Spleen (tissue), 7 donors: Measurements from ENCODE around the gene AQP1.

Experiments
- POLR2A ChIP-seq, 3 donors: fragments of 450-650 bp; IDR thresholded peaks; one replicate each; pipeline ENCODE4 v1.5.1; 2017; ENCODE audit warnings: antibody characterized with exemption in 3 of 3, mild to moderate bottlenecking in 1 of 3
- POLR2AphosphoS5 ChIP-seq, 3 donors: sonication (generic); formaldehyde crosslinking; IDR thresholded peaks; one replicate each; pipeline ENCODE4 v1.5.1; 2017; ENCODE audit warnings: antibody characterized with exemption in 3 of 3
- TF ChIP-seq, protein P1 (sequence below), 11 experiments: fragments of 200-600 bp in 7 of 11; fragments of 450-650 bp in 4 of 11; sonication (generic) in 4 of 11; IDR thresholded peaks in 8 of 11; conservative IDR thresholded peaks in 3 of 11; 1 replicate in 7 of 11; 2 replicates in 4 of 11; pipeline versions ENCODE4 v1.4.0 to v1.8.0; 2016 to 2021; ENCODE audit warnings: antibody characterized with exemption in 11 of 11, inconsistent platforms in 4 of 11, mild to moderate bottlenecking in 1 of 11
- donor health status: DM: no; HTN: no; CAD: no; lungs with moderate emphysema.
- donor health status: DM: no; HTN: no; CAD: no.
- donor health status: DM: no; HTN: no; CAD: no.

DNA sequence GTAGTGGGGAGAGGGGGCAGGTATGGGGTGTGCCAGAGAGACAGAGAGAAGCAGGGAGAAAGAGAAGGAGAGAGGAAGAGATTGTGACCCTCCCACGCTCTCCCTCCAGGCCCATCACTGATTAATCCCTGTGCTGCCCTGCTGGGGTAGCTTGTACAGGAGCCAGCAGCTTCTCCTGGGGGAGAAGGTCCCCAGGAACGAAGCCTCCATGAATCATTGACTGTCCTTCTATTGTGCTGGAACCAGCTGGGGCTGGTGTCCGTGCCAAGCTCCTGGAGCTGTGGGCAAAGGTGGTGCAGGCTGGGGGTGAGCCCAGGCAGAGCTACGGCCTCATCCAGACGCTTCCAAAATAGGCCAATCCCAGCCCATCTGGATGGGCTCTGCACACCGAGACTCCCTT, 20.9 kb downstream of the AQP1 start:
- TF ChIP-seq, protein P1, sequence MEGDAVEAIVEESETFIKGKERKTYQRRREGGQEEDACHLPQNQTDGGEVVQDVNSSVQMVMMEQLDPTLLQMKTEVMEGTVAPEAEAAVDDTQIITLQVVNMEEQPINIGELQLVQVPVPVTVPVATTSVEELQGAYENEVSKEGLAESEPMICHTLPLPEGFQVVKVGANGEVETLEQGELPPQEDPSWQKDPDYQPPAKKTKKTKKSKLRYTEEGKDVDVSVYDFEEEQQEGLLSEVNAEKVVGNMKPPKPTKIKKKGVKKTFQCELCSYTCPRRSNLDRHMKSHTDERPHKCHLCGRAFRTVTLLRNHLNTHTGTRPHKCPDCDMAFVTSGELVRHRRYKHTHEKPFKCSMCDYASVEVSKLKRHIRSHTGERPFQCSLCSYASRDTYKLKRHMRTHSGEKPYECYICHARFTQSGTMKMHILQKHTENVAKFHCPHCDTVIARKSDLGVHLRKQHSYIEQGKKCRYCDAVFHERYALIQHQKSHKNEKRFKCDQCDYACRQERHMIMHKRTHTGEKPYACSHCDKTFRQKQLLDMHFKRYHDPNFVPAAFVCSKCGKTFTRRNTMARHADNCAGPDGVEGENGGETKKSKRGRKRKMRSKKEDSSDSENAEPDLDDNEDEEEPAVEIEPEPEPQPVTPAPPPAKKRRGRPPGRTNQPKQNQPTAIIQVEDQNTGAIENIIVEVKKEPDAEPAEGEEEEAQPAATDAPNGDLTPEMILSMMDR (IDR thresholded peaks at IDR 0.05 in 8 of 11, conservative IDR thresholded peaks at IDR 0.05 in 3 of 11) = no peak
- TF ChIP-seq POLR2AphosphoS5 (IDR thresholded peaks at IDR 0.05) (no peak), POLR2A (IDR thresholded peaks at IDR 0.05) (no peak)
